ENCODE results near the gene PI4KB.

PI4KB gene

DNA sequence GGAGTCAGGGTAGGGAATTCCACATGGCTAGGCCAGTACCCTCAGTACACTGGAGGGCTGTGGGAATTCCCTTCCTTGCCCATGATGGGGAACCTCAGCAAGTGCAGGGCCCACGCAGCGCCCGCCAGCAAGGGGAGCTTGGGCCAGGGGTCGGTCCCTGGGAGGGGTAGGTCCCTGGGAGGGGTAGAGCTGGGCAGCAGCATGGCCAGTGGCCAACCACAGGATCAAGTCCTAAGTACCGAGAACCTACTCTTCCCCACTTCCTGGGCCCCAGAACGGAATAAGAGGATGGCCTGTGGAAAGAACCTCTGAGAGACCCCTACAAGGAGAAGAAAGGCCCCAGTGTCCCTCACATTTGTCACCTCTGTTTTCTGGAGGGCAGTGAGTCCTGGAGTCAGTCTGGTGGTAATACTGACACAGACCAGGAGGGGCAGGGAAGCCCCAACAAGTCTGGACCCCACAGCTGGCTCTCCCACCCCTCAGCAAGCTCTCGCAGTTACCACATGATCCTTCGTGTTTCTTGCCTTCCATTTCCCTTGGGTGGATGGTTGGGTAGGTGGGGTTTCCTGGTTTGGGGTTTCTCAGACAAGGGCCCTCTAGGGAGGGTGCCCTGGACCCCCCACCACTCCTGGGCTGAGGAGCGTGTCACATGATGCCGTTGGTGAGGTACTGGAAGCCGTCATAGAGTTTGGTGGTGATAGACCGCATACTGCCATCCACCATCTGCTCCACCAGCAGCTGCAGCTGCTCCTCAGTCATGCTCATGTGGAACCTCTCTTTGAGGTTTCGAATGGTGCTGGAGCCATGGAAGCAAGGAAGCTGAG lies 34.8 kb downstream of the PI4KB start:
- CTCF ChIA-PET: interaction anchor here (0.6 to 11.2 kb wide), 4 partner anchors 34 to 96 kb away, joined by 3 to 105 read pairs (median 6); partner anchors contain the start of gene PI4KB
- POLR2A ChIA-PET: interaction anchor here (0.6 to 3.5 kb wide), 6 partner anchors 8 to 107 kb away, joined by 3 to 20 read pairs (median 4); partner anchors contain the start of genes PSMB4 and ZNF687
- no peak for DNase-seq (ENCODE audit: extremely low spot score)
- TF ChIP-seq ARNT (IDR thresholded peaks at IDR 0.05): no peak
- TF ChIP-seq ZNF384 (IDR thresholded peaks at IDR 0.05): no peak
- TF ChIP-seq TARDBP (IDR thresholded peaks at IDR 0.05): no peak
- no peak for TF ChIP-seq LEF1 (IDR thresholded peaks at IDR 0.05; ENCODE audit: borderline replicate concordance)
- TF ChIP-seq FOXM1 (IDR thresholded peaks at IDR 0.05; ENCODE audit: borderline replicate concordance): no peak
- TF ChIP-seq FOXA1 (IDR thresholded peaks at IDR 0.05): no peak
- TF ChIP-seq FOXK2 (IDR thresholded peaks at IDR 0.05): no peak
- TF ChIP-seq SUZ12 (IDR thresholded peaks at IDR 0.05): no peak
- no peak for TF ChIP-seq L3MBTL2 (conservative IDR thresholded peaks at IDR 0.05)
- no peak for TF ChIP-seq CTBP1 (IDR thresholded peaks at IDR 0.05; ENCODE audit: borderline replicate concordance)
- TF ChIP-seq BHLHE40 (IDR thresholded peaks at IDR 0.05; ENCODE audit: borderline replicate concordance): no peak
- no peak for TF ChIP-seq ELF4 (IDR thresholded peaks at IDR 0.05)
- TF ChIP-seq NFRKB (IDR thresholded peaks at IDR 0.05): no peak
- TF ChIP-seq, protein P1, sequence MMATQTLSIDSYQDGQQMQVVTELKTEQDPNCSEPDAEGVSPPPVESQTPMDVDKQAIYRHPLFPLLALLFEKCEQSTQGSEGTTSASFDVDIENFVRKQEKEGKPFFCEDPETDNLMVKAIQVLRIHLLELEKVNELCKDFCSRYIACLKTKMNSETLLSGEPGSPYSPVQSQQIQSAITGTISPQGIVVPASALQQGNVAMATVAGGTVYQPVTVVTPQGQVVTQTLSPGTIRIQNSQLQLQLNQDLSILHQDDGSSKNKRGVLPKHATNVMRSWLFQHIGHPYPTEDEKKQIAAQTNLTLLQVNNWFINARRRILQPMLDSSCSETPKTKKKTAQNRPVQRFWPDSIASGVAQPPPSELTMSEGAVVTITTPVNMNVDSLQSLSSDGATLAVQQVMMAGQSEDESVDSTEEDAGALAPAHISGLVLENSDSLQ (IDR thresholded peaks at IDR 0.05): no peak
- no peak for TF ChIP-seq HDGF (IDR thresholded peaks at IDR 0.05; ENCODE audit: borderline replicate concordance)
- no peak for TF ChIP-seq SP1 (IDR thresholded peaks at IDR 0.05)

DNA sequence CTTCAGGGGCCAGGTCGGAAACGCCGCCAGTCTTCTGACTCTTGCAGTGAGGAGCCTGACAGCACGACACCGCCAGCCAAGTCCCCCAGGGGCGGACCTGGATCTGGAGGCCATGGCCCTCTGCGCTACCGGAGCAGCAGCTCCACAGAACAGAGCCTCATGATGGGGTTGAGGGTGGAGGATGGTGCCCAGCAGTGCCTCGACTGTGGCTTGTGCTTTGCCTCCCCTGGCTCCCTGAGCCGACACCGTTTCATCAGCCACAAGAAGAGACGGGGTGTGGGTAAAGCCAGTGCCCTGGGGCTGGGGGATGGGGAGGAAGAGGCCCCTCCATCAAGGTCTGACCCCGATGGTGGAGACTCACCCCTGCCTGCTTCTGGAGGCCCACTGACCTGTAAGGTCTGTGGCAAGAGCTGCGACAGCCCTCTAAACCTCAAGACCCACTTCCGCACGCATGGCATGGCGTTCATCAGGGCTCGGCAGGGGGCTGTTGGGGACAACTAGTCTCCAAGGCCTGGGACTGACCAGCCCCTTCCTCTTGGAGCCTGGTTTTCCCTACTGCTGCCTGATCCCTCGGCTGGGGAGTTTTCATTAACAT lies 36.4 kb downstream of the PI4KB start:
- ChIA-PET CTCF (no interaction called here), POLR2A (no interaction called here)
- TF ChIP-seq HDGF (IDR thresholded peaks at IDR 0.05; ENCODE audit: borderline replicate concordance) (no peak), L3MBTL2 (conservative IDR thresholded peaks at IDR 0.05) (no peak)
- DNase-seq (ENCODE audit: extremely low spot score): no peak

DNA sequence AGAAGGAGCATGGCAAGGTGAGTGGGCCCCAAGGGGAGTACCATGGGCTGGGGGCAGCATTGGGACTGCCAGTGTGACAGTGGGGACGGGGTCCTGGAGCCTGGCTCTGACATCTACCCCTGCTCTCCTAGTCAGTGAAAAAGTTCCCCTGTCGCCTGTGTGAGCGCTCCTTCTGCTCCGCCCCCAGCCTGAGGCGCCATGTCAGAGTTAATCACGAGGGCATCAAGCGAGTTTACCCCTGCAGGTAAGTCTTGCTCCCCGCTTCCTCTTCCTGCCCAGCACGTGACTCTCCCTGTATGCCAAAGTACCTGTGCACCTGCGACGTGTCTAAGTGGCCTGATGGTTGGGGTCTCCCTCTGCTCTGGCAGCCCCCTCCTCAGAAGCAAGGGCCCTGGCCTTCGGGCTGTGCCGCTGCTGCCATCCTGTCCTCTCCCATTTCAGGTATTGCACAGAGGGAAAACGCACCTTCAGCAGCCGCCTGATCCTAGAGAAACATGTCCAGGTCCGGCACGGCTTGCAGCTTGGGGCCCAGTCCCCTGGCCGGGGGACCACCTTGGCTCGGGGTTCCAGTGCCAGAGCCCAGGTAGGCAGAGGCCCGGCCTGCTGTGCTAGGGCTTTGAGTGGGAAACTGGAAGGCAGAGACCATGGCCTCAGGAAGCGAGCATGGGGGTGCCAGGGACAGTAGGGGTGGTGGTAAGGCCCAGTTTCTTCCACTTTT lies 37.1 kb downstream of the PI4KB start:
- POLR2A ChIA-PET: interaction anchor here (0.6 kb wide), 1 partner anchor 11 kb away, joined by 3 read pairs; no protein-coding TSS in a partner anchor
- TF ChIP-seq SP1 (IDR thresholded peaks at IDR 0.05) (no peak), SUZ12 (IDR thresholded peaks at IDR 0.05) (no peak), TARDBP (IDR thresholded peaks at IDR 0.05) (no peak), LEF1 (IDR thresholded peaks at IDR 0.05; ENCODE audit: borderline replicate concordance) (no peak), FOXM1 (IDR thresholded peaks at IDR 0.05; ENCODE audit: borderline replicate concordance) (no peak), FOXA1 (IDR thresholded peaks at IDR 0.05) (no peak), HDGF (IDR thresholded peaks at IDR 0.05; ENCODE audit: borderline replicate concordance) (no peak), ARNT (IDR thresholded peaks at IDR 0.05) (no peak), NFRKB (IDR thresholded peaks at IDR 0.05) (no peak), ELF4 (IDR thresholded peaks at IDR 0.05) (no peak), ZNF384 (IDR thresholded peaks at IDR 0.05) (no peak)
- TF ChIP-seq, protein P1 (IDR thresholded peaks at IDR 0.05): no peak
- CTCF ChIA-PET: interaction anchor here (0.9 kb wide), 1 partner anchor 11 kb away, joined by 3 read pairs; no protein-coding TSS in a partner anchor
- no peak for DNase-seq (ENCODE audit: extremely low spot score)

DNA sequence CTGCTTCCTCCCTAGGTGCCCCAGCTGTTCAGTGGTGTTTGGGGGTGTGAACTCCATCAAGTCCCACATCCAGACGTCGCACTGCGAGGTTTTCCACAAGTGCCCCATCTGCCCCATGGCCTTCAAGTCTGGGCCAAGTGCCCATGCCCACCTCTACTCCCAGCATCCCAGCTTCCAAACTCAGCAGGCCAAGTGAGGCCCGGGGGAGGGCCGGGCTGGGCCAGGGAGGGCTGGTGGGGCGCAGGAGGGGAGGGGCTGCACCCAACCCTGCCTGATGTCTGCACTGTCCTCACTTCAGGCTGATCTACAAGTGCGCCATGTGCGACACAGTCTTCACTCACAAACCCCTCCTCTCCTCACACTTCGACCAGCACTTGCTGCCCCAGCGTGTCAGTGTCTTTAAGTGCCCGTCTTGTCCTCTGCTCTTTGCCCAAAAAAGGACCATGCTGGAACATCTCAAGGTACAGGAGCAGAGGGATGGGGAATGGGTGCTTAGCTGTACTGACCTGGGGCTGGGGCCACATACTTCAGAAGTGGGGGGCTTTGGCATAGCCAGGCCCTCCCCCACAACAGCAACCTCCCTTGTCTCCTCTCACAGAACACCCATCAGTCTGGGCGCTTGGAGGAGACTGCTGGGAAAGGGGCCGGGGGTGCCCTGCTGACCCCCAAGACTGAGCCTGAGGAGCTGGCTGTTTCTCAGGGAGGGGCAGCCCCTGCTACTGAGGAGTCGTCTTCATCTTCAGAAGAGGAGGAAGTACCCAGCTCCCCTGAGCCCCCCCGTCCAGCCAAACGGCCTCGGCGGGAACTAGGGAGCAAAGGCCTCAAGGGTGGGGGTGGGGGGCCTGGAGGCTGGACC lies 37.9 kb downstream of the PI4KB start:
- TF ChIP-seq TARDBP (IDR thresholded peaks at IDR 0.05) (no peak), SP1 (IDR thresholded peaks at IDR 0.05) (no peak), ARNT (IDR thresholded peaks at IDR 0.05) (no peak), CTBP1 (IDR thresholded peaks at IDR 0.05; ENCODE audit: borderline replicate concordance) (no peak), LEF1 (IDR thresholded peaks at IDR 0.05; ENCODE audit: borderline replicate concordance) (no peak), ELF4 (IDR thresholded peaks at IDR 0.05) (no peak), BHLHE40 (IDR thresholded peaks at IDR 0.05; ENCODE audit: borderline replicate concordance) (no peak)
- DNase-seq (ENCODE audit: extremely low spot score): no peak
- CTCF ChIA-PET: interaction anchor here (0.9 kb wide), 1 partner anchor 12 kb away, joined by 3 read pairs; no protein-coding TSS in a partner anchor
- POLR2A ChIA-PET: interaction anchor here (0.6 kb wide), 1 partner anchor 11 kb away, joined by 3 read pairs; no protein-coding TSS in a partner anchor

DNA sequence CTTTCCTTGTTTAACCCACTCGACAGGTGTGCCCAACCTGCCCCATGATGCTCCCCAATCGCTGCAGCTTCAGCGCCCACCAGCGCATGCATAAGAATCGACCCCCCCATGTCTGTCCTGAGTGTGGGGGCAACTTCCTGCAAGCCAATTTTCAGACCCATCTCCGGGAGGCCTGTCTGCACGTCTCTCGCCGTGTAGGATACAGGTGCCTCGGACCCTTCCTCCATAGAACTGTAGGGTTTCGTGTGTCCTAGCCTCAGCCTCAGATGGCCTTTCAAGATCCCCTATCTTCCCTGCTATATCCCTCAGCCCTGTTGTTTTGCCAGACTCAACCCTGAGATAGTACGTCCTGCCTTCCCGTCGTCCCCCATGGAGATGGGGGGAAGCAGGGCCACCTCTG lies 38.7 kb downstream of the PI4KB start:
- CTCF ChIA-PET: no interaction called here
- POLR2A ChIA-PET: no interaction called here
- DNase-seq (ENCODE audit: extremely low spot score): no peak
- TF ChIP-seq FOXK2 (IDR thresholded peaks at IDR 0.05) (no peak), CTBP1 (IDR thresholded peaks at IDR 0.05; ENCODE audit: borderline replicate concordance) (no peak)
